Measurements from ENCODE around the gene LINGO3.
"Not testable (repeated sequence)": the region's sequence is repeated elsewhere in the genome, so short reads cannot be mapped to it uniquely, and the experiment has no call there.

Gene LINGO3

GRCh38 chr19:2302319-2303210 is 5.4 kb downstream of the LINGO3 start:
- DNase-seq: no peak

GRCh38 chr19:2300533-2300932 is 7.4 kb downstream of the LINGO3 start:
- no peak for DNase-seq

DNA sequence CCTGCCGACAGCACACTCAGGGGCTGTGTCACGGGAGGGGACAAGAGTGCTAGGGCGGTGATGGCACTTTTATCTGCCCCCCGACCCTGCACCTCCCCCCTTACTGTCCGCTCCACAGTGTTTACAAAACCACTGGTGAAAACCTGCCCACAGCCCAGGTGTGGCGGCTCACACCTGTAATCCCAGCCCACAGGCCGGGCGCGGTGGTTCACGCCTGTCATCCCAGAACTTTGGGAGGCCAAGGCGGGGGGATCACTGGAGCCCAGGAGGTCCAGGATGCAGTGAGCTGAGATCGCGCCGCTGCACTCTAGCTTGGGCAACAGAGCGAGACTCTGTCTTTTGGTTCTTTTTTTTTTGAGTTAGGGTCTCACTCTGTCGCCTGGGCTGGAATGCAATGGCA is 11.8 kb downstream of the LINGO3 start:
- no peak for DNase-seq

- DNase-seq: no peak
These were observed 13.1 kb downstream of the LINGO3 start for GRCh38 chr19:2294687-2295335.

DNA sequence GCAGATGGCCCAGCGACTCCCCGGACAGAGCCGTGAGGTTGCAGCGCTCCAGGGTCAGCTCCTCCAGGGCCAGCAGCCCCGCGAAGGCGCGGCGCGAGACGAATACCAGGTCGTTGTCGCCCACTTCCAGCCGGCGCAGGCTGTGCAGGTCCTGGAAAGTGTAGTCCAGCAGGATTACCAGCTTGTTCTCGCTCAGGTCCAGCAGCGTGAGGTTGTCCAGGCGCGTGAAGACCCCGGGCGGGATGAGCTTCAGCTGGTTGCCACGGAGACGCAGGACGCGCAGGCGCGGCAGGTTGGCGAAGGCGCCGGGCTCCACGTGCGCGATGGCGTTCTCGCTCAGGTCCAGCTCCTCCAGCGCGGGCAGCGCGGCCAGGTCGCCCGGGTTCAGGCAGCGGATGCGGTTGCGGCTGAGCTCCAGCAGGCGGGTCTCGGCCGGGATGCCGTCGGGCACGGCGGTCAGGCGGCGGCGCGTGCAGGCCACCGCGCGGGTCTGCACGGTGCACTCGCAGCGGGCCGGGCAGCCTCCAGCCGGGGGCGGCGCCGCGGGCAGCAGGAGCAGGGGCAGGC is 16.7 kb downstream of the LINGO3 start:
- peak; percentile 75 for DNase-seq

DNA sequence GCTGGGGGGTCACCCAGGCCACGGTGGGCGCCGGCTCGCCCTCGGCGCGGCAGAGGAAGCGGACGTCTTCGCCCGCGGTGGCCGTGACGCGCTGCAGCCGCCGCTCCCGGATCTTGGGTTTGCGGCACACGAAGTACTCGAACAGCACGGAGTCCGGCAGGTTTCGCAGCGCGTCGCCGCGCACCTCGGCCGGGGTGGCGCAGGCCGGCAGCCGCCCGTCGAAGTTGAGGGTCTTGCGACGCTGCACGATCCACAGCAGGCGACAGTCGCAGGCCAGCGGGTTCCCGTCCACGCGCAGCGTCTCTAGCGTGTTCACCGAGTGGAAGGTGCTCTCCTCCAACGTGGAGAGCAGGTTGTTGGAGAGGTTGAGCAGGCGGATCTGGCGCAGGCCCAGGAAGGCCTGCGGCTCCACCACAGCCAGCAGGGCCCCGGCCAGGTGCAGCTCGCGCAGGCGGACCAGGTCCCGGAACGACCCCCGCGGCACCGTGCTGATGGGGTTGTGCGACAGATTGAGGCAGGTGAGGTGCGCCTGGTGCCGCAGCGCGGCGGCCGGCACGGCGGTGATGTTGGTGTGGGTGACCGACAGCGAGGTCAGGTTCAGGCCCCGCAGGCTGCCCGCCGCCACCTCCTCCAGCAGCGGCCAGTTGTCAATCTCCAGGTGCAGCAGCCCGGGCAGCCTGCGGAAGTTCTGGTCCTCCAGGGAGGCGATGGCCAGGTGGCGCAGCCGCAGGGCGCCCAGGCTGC is 17.3 kb downstream of the LINGO3 start:
- DNase-seq: peak; percentile 76

DNA sequence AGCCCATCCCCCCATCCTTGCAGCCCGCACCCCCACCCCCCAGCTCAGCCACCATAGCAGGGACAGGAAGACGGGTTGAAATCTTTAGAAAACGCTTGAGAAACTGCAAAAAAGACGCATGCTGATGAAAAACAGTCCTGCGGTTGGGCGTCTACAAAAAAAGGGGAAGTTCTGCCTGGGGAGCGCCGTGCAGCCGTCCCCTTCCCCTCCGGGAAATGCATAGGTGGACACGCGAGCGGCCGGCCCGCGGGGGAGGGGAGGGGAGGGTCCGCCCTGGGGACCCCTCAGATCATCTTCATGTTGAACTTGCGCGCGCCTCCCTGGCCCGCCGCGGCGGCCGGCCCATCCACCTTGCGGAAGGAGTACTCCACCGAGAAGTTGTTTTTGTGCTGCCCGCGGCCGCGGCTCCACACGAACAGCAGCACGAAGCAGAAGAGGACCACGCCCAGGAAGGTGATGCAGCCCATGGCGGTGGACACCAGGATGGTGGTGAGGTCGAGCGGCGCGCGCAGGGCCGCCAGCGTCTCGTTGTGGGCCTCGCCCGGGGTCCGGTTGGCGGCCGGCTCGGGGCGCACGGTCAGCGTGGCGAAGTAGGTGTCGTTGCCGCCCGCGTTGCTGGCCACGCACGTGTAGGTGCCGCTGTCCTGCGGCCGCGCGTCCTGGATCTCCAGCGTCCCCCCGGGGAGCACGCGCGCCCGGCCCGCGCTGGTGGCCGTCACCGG is 18.1 kb downstream of the LINGO3 start:
- peak; percentile 52 for DNase-seq

- no peak for DNase-seq
These were observed 18.9 kb downstream of the LINGO3 start for GRCh38 chr19:2288818-2289713.

DNA sequence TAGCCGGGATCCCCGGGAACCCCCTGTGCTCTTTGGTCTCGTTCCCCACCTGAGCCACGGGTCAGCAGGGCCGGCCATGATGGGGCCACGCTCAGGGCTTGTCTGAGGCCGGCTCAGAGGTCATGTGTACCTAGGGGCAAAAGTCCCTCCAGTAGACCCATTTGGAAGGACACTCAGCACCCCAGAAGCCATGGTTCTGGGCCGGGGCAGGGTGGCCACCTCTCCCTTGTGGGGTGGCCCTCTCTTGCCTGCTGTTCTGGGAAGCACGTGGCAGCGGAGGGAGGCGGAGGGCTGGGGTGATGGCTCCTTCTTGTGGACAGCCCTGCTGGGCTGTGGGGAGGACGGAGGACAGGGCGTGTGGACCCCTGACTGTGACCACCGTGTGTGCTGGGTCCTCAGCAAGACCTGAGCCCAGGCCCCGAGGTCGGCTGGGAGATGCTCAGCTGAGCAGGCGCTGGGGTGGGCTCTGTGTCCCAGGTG is 19.6 kb downstream of the LINGO3 start:
- no peak for DNase-seq

DNA sequence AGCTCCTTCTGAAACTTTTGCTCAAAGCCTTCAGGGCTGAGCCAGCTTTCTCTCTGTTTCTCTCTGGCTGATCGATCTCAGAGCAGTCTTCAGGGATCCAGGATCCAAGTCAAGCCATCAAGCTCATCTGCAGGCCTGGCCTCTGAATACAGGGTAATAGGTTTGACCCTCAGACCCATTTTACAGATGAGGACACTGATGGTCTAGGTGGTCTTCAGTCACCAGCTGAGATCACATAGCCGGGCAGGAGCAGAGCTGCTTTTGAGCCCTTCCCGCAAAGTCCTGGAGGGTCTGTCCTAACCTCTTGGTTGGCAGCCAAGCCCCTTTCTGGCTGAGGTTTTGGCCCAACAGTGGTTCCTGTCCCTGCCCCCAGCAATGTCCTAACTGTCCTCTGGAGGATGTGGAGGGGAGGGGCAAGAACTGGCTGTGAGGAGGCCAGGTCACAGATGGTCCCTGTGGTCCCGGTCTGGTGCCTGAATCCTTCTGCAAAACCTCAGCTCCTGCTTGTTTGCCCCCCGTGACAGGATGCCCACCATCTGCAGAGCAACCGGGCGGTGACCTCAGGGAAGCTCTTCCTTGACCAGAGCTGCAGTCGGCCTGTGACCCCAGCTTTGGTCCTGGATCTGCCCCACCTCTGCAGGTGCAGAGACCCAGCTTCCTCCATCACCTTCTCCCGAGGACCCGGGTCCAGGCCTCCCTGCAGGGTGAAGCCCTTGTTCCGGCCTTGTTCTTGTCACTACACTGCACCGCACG is 20.2 kb downstream of the LINGO3 start:
- no peak for DNase-seq

DNA sequence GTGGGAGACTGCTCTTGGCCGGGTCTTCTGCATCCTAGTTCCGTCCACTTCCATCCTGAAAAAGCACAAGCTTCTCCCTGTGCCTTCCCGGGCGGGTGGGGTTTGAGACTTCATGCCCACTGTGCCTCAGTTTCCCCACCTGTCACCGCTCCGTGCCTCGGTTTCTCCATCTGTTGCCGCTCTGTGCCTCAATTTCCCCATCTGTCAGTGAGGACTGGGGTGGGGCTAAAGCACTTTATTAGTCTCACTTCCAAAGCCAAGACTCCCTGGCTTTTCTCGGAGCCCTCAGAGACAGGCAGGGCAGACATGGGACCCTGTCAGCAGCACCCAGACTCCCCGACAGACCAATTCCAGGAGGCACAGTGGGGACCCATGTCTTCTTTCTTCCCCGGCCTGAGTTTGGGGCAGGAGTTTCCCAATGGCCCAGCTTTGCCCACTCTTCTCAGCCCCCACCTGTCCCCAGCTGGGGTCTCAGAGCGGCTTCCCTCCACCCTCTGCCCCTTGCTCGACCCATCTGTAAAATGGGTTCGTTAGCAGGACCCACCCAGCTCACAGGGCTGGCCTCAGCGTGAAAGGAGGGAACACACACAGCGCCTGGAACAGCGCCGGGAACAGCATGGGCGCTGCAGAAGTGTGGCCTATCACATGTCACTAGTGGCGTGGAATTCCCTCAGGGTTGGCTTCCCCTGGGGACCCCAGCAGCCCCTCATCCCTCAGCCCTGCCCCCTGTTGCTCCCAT is 21.4 kb downstream of the LINGO3 start:
- DNase-seq: no peak

- DNase-seq: no peak
These were observed 24.0 kb downstream of the LINGO3 start for GRCh38 chr19:2283835-2284507.

DNA sequence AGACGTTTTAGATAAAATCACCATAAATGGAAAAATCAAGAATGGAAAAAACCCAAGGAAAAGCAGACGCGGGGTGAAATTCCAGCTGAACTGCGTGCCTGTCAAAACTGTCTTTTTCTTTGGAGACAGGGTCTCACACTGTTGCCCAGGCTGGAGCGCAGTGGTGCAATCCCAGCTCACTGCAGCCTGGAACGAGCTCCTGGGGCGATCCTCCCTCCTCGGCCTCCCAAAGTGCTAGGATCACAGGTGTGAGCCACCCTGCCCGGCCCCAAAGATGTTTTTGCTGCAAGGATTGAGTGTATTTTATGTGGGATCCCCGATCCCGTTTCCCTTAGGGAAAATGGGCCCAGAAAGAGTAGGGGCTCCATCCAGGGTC is 25.1 kb downstream of the LINGO3 start:
- no peak for DNase-seq

- peak; percentile 12 for DNase-seq
These were observed 25.7 kb downstream of the LINGO3 start, which contains the start of gene PEAK3 for GRCh38 chr19:2282062-2282861. Gene PEAK3, minus strand, starts transcription at chr19:2282175. Its CDS starts 1,244 bp downstream, at chr19:2280931.

DNA sequence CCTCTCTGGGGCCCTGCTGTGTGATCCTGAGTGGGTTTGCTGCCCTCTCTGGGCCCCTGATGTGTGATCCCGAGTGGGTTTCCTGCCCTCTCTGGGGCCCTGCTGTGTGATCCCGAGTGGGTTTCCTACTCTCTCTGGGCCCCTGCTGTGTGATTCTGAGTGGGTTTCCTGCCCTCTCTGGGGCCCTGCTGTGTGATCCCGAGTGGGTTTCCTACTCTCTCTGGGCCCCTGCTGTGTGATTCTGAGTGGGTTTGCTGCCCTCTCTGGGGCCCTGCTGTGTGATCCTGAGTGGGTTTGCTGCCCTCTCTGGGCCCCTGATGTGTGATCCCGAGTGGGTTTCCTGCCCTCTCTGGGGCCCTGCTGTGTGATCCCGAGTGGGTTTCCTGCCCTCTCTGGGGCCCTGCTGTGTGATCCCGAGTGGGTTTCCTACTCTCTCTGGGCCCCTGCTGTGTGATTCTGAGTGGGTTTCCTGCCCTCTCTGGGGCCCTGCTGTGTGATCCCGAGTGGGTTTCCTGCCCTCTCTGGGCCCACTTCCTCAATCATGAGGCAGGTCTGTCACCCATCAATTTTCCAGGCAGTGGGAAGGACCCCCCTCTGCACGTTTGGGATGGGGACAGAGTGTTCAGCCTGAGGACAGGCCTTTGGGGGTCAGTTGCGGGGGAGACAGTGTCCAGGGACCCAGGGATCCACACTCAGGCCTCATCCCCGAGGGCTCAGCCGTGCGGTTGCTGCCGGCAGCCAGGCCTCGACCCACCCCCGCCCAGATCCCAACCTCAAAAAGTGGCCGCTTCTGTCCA is 26.5 kb downstream of the LINGO3 start:
- DNase-seq: not testable (repeated sequence)

GRCh38 chr19:2280633-2281264 is 27.2 kb downstream of the LINGO3 start:
- DNase-seq: no peak
